K562 (cell line): ENCODE data around the gene ISY1. TPM values are rescaled to one million over a fixed set of nuclear protein-coding genes. Genes with fewer than 3 reads are reported as not detected.
A peak's percentile ranks its signal among the peaks of the same experiment; 100 is the strongest.

Source experiments
- ATAC-seq: fragments of 200-7000 bp; cut with Tn5 transposase; 3 replicates; pipeline ENCODE4 v1.9.1; 2020; ENCODE audit warnings: moderate library complexity
- BruUV-seq: library from RNA; stranded (reverse); fragments of 400-500 nt; replicated peaks from 2 replicates; lab custom pipeline; 2021; lab: Mats Ljungman, UMichigan
- CTCF ChIA-PET: fragments of 300-600 bp; formaldehyde crosslinking; extraction: SDS; loops from one replicate; lab custom pipeline; 2021; ENCODE audit warnings: low intra/inter-chr PET ratio; lab: Yijun Ruan, JAX
- POLR2A ChIA-PET: fragments of 300-600, 350-650 bp; sonication (Branson Sonifier 250); formaldehyde crosslinking; extraction: SDS; loops from one replicate; lab custom pipeline; 2021; ENCODE audit warnings: antibody characterized with exemption, inconsistent platforms; lab: Yijun Ruan, JAX
- DNase-seq, 4 experiments: peaks; one replicate each; pipeline versions ENCODE4 v3.0.0 to v3.0.0-alpha.2; 2011 to 2018; ENCODE audit warnings: low spot score in 3 of 4, mixed read lengths in 3 of 4; ENCODE audit errors: extremely low read depth in 1 of 4
- FAIRE-seq: peaks from 2 replicates; lab custom pipeline; 2011; peaks lifted over from hg19 to GRCh38; lab: Jason Lieb, UNC
- H2AFZ ChIP-seq: 2 replicates; pipeline ENCODE4 v1.6.0; 2011; ENCODE audit warnings: low read depth, low read length, control low read depth, inconsistent platforms
- H3K27ac ChIP-seq: fragments of 200-600 bp; 3 replicates; pipeline ENCODE4 v1.8.0; 2011; ENCODE audit warnings: low read depth, mild to moderate bottlenecking, control low read depth, inconsistent platforms, low read length, moderate library complexity, mixed read lengths; ENCODE audit errors: extremely low read depth
- H3K27me3 ChIP-seq, 2 experiments: fragments of 300-600 bp in 1 of 2; 2 replicates in 1 of 2; 3 replicates in 1 of 2; pipeline versions ENCODE4 v1.6.0 to v1.8.0; 2011; ENCODE audit warnings: inconsistent platforms in 2 of 2, low read length in 2 of 2, mild to moderate bottlenecking in 1 of 2, mixed read lengths in 1 of 2, moderate library complexity in 1 of 2; ENCODE audit not compliant: control insufficient read depth in 2 of 2, insufficient read depth in 2 of 2
- H3K36me3 ChIP-seq: fragments of 300-600 bp; 3 replicates; pipeline ENCODE4 v1.8.0; 2011; ENCODE audit warnings: mild to moderate bottlenecking, low read length, inconsistent platforms; ENCODE audit not compliant: control insufficient read depth, insufficient read depth
- H3K4me1 ChIP-seq, 2 experiments: fragments of 200-600 bp in 1 of 2; replicated peaks in 1 of 2; 2 replicates in 1 of 2; 3 replicates in 1 of 2; pipeline versions ENCODE4 v1.5.1 to v1.8.0; 2011; ENCODE audit warnings: inconsistent platforms in 2 of 2, low read length in 2 of 2, mild to moderate bottlenecking in 1 of 2, mixed read lengths in 1 of 2, moderate library complexity in 1 of 2; ENCODE audit not compliant: control insufficient read depth in 2 of 2, insufficient read depth in 2 of 2
- H3K4me2 ChIP-seq: 2 replicates; pipeline ENCODE4 v1.6.1; 2011; ENCODE audit warnings: low read length, control low read depth, inconsistent platforms, mixed read lengths; ENCODE audit not compliant: insufficient read depth
- H3K4me3 ChIP-seq: fragments of 200-600 bp; sonication (generic), shearing (Covaris generic); 2 replicates; pipeline ENCODE4 v1.5.1; 2016; ENCODE audit warnings: control low read depth, inconsistent platforms
- H3K79me2 ChIP-seq: fragments of 200-600 bp; 3 replicates; pipeline ENCODE4 v1.8.0; 2011; ENCODE audit warnings: low read length, inconsistent platforms; ENCODE audit not compliant: control insufficient read depth, insufficient read depth
- H3K9ac ChIP-seq, 2 experiments: 2 replicates each; pipeline versions ENCODE4 v1.6.0 to v1.6.1; 2011; ENCODE audit warnings: low read depth in 2 of 2, low read length in 2 of 2, control low read depth in 1 of 2, inconsistent platforms in 1 of 2, mild to moderate bottlenecking in 1 of 2, mixed read lengths in 1 of 2; ENCODE audit not compliant: insufficient read depth in 1 of 2
- H3K9me1 ChIP-seq: one replicate; pipeline ENCODE4 v1.6.0; 2011; ENCODE audit warnings: inconsistent platforms, mild to moderate bottlenecking, low read length, moderate library complexity; ENCODE audit not compliant: control insufficient read depth, insufficient read depth
- H3K9me3 ChIP-seq: replicated peaks from 2 replicates; pipeline ENCODE4 v1.5.1; 2011; ENCODE audit warnings: low read depth, low read length, inconsistent platforms; ENCODE audit not compliant: control insufficient read depth, insufficient read depth
- H4K20me1 ChIP-seq: replicated peaks from 2 replicates; pipeline ENCODE4 v1.6.1; 2011; ENCODE audit warnings: low read length, inconsistent platforms, mixed read lengths; ENCODE audit not compliant: control insufficient read depth, insufficient read depth
- BMI1 ChIP-seq: fragments of 150-350 bp; IDR thresholded peaks from 2 replicates; pipeline ENCODE4 v1.6.1; 2014; ENCODE audit warnings: low read length
- E2F5 ChIP-seq: sonication (generic); formaldehyde crosslinking; IDR thresholded peaks from 2 replicates; pipeline ENCODE4 v1.8.0; 2022; ENCODE audit warnings: mild to moderate bottlenecking, missing genetic modification reagents
- GATAD2B ChIP-seq: fragments of 450-650 bp; IDR thresholded peaks from 2 replicates; pipeline ENCODE4 v1.6.1; 2017; ENCODE audit warnings: mild to moderate bottlenecking, borderline replicate concordance
- HOMEZ ChIP-seq: fragments of 250-450 bp; sonication (Bioruptor Pico); IDR thresholded peaks from 2 replicates; pipeline ENCODE4 v1.4.0; 2020; ENCODE audit warnings: mild to moderate bottlenecking, moderate library complexity
- MYBL2 ChIP-seq, 2 experiments: fragments of 450-650 bp in 1 of 2; sonication (generic) in 1 of 2; formaldehyde crosslinking in 1 of 2; IDR thresholded peaks; 2 replicates each; pipeline versions ENCODE4 v1.6.1 to v1.8.1; 2017 to 2022; ENCODE audit warnings: borderline replicate concordance in 1 of 2, inconsistent platforms in 1 of 2, low read depth in 1 of 2, mild to moderate bottlenecking in 1 of 2, missing genetic modification reagents in 1 of 2, moderate library complexity in 1 of 2
- SRSF3 ChIP-seq: fragments of 200-400 bp; formaldehyde crosslinking; IDR thresholded peaks from 2 replicates; pipeline ENCODE4 v1.6.1; 2016; ENCODE audit warnings: mild to moderate bottlenecking, low read length, moderate library complexity; ENCODE audit not compliant: insufficient read depth
- ZBED1 ChIP-seq: IDR thresholded peaks from 2 replicates; pipeline ENCODE4 v1.6.1; 2014
- ZFP30 ChIP-seq: fragments of 250-450 bp; sonication (Bioruptor Pico); IDR thresholded peaks from 2 replicates; pipeline ENCODE4 v1.8.0; 2022; ENCODE audit warnings: moderate library complexity, mild to moderate bottlenecking, inconsistent platforms, borderline replicate concordance
- ZKSCAN1 ChIP-seq: fragments of 150-350 bp; IDR thresholded peaks from 2 replicates; pipeline ENCODE4 v1.6.1; 2016; ENCODE audit warnings: low read depth, low read length
- ZNF316 ChIP-seq: fragments of 450-650 bp; IDR thresholded peaks from 2 replicates; pipeline ENCODE4 v1.6.1; 2016
- ZNF512 ChIP-seq: IDR thresholded peaks from 2 replicates; pipeline ENCODE4 v1.6.1; 2016; ENCODE audit warnings: missing genetic modification characterization, missing compliant biosample characterization
- WGBS: fragments of 100-300 bp; shearing (Covaris generic); methylation state at CpG from one replicate; pipeline ENCODE4 v1.1.6; 2016; ENCODE audit warnings: low coverage, mixed read lengths; ENCODE audit not compliant: insufficient coverage; ENCODE audit errors: missing lambda C conversion rate; 5-methylcytosine and 5-hydroxymethylcytosine counted together
- in situ Hi-C: fragments of 300-500 bp; cut with MboI; formaldehyde crosslinking; loops from 4 replicates; pipeline ENCODE4 v1.15.0; 2018; ENCODE audit warnings: inconsistent platforms, mixed read lengths
- intact Hi-C: fragments of 100-400 bp; cut with micrococcal nuclease; formaldehyde crosslinking; loops from 2 replicates; pipeline ENCODE4 v1.14.2; 2022
- polyA plus RNA-seq, 8 experiments: library from polyadenylated mRNA; depleted of rRNA in 4 of 8; stranded (reverse) in 5 of 8; unstranded in 3 of 8; fragments of >200 nt; fragmentation: Nextera tagmentation in 2 of 8; fragmentation: Illumina TruSeq in 1 of 8; extraction: Ambion mirVana in 2 of 8; extraction: Trizol in 1 of 8; gene quantifications; 2 replicates each; pipeline versions ENCODE4 v1.2.1 to v1.2.3, GENCODE V29; 2011 to 2014; ENCODE audit warnings: inconsistent platforms in 1 of 8, missing spikeins in 1 of 8
- total RNA-seq, 7 experiments: library from RNA; depleted of rRNA in 6 of 7; stranded (reverse); fragments of >200 nt in 6 of 7; fragmentation: Illumina TruSeq in 2 of 7; extraction: Trizol in 2 of 7; gene quantifications; 2 replicates each; pipeline versions ENCODE4 v1.2.1 to v1.2.3, GENCODE V29; 2011 to 2021; ENCODE audit warnings: low replicate concordance in 1 of 7

Gene ISY1
- total and polyA plus RNA-seq, 9 of the 15 experiments (the other 6 are each of a cell fraction or from before 2014, with no cell fraction given), result 23.5 to 50.0 (median 32.9) TPM

GRCh38 chr3:129205109-129205832, 44.4 kb upstream of the ISY1 start:
- H3K79me2 ChIP-seq, result no peaks in the 10 kb centered on the region
- in situ Hi-C loops, result no loop called here
- 64% methylated on average over 8 of the region's 8 CpGs for WGBS
- ChIA-PET CTCF (no interaction called here), POLR2A (interaction anchor here (0.7 to 1.8 kb wide), 2 partner anchors 10 to 18 kb away, joined by 3 to 8 read pairs; no protein-coding TSS in a partner anchor)
- no peaks in the 10 kb centered on the region; a peak in 1 of 5 replicates for H3K4me1 ChIP-seq
- H3K9me3 ChIP-seq, result no peaks in the 10 kb centered on the region
- H2AFZ ChIP-seq, result no peak overlapping the region; the same call in 1 of the 2 replicates
- peak; percentile 48 for ATAC-seq
- H3K9me1 ChIP-seq, result no peaks in the 10 kb centered on the region
- intact Hi-C loops, result no loop called here
- H3K27ac ChIP-seq, result no peak overlapping the region
- peak; percentile 55 for FAIRE-seq
- no peaks in the 10 kb centered on the region for H3K36me3 ChIP-seq
- no peaks in the 10 kb centered on the region for H3K27me3 ChIP-seq
- DNase-seq, result no peak
- H4K20me1 ChIP-seq, result no peaks in the 10 kb centered on the region
- no peak overlapping the region for H3K9ac ChIP-seq
- H3K4me3 ChIP-seq, result no peak overlapping the region
- no peak overlapping the region for H3K4me2 ChIP-seq
- BruUV-seq, result no TSS peak
- TF ChIP-seq GATAD2B, result no peak
- no peak for TF ChIP-seq ZBED1
- TF ChIP-seq ZFP30 (CRISPR knock-in tag), result no peak

GRCh38 chr3:129204473-129204872, 43.6 kb upstream of the ISY1 start:
- Histone ChIP-seq H3K79me2 (no peaks in the 10 kb centered on the region), H3K9me3 (no peaks in the 10 kb centered on the region), H3K4me1 (no peaks in the 10 kb centered on the region; a peak in 1 of 5 replicates), H3K4me3 (no peak overlapping the region), H3K27ac (no peak overlapping the region), H3K36me3 (no peaks in the 10 kb centered on the region), H3K9ac (no peak overlapping the region), H2AFZ (no peak overlapping the region), H4K20me1 (no peaks in the 10 kb centered on the region), H3K4me2 (no peak overlapping the region), H3K27me3 (no peaks in the 10 kb centered on the region), H3K9me1 (no peaks in the 10 kb centered on the region)
- no peak for DNase-seq
- ChIA-PET CTCF (no interaction called here), POLR2A (interaction anchor here (0.7 to 1.8 kb wide), 3 partner anchors 9 to 18 kb away, joined by 3 to 8 read pairs (median 3); no protein-coding TSS in a partner anchor)
- ATAC-seq, result no peak
- intact Hi-C loops (no loop called here), in situ Hi-C loops (no loop called here)
- FAIRE-seq, result no peak
- BruUV-seq, result no TSS peak
- WGBS, result 6% methylated on average over 2 of the region's 2 CpGs
- TF ChIP-seq ZNF512 (no peak), MYBL2 (IDR thresholded peaks at IDR 0.05; ENCODE audit: low read depth) (no peak), MYBL2 (CRISPR knock-in tag; IDR thresholded peaks at IDR 0.05; ENCODE audit: borderline replicate concordance) (no peak), HOMEZ (CRISPR knock-in tag) (no peak), SRSF3 (no peak), BMI1 (no peak), ZKSCAN1 (0 out of 2 replicates have a peak, but pooled peaks have one; percentile 19), ZNF316 (peak; percentile 25; the same call in 1 of the 2 replicates), E2F5 (CRISPR knock-in tag) (no peak)
